Measurements from ENCODE around the gene WDFY4.

Gene WDFY4

DNA sequence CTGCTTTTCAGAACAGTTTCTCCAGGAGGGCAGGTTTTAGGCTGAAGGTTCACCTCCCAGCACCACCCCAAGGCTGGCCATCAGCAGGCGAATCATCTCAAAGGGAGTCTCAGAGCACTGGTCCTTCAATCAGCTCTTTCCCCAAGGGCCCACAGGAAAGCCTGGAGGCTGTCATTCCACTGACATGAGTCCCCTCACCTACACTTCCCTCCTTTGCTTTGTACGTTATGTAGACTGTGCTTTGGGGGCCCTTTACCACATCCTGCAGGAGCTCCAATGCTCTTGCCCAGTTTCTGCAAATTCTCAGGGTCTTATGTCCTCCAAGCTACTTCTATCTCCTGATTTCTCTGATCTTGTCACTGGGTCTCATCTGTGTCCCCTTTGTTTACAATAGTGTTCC is 15.4 kb downstream of the WDFY4 start (continued):
- TF ChIP-seq ZNF335 (tag by site-specific recombination; conservative IDR thresholded peaks at IDR 0.05) = no peak
- TF ChIP-seq TRIM28 (IDR thresholded peaks at IDR 0.05; ENCODE audit: borderline replicate concordance, low read length) = no peak
- TF ChIP-seq OSR2 (tag by site-specific recombination; IDR thresholded peaks at IDR 0.05) = no peak
- TF ChIP-seq PRDM2 (tag by site-specific recombination; IDR thresholded peaks at IDR 0.05; ENCODE audit: borderline replicate concordance) = no peak
- no peak for TF ChIP-seq TCF7L2 (IDR thresholded peaks at IDR 0.05; ENCODE audit: borderline replicate concordance, low read depth, low read length)

DNA sequence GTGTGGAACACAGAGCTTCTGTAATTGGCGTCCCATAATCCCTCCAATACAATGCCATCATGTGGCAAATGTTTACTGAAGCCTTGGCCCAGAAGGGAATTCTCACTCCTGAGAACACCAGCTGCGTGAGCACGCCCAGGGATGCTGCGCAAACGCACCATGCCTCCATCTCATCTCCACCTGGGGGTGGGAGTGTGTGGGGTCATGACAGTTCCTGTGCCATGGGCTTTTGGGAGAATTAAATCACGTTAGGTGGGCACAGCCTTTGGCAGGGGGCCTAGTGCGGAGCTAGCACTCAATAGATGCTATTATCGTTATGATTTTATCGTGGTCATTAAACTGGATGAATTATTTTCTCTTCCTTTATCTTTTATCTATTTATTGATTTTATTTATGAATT is 15.8 kb downstream of the WDFY4 start:
- Histone ChIP-seq H3K27ac (ENCODE audit: extremely low read depth, low read depth, low read length) (no peak overlapping the region), H3K4me1 (ENCODE audit: control insufficient read depth, insufficient read depth, low read length) (no peaks in the 10 kb centered on the region), H3K9me3 (ENCODE audit: control insufficient read depth, insufficient read depth, low read depth, low read length) (no peaks in the 10 kb centered on the region), H3K36me3 (ENCODE audit: control insufficient read depth in 2 of 2, insufficient read depth in 1 of 2, low read length in 2 of 2) (no peaks in the 10 kb centered on the region), H3K4me3 (ENCODE audit: low read depth, low read length) (no peak overlapping the region)
- TF ChIP-seq ZFP41 (tag by site-specific recombination; IDR thresholded peaks at IDR 0.05; ENCODE audit: borderline replicate concordance) (no peak), ZNF624 (tag by site-specific recombination; IDR thresholded peaks at IDR 0.05) (no peak), ZNF529 (tag by site-specific recombination; IDR thresholded peaks at IDR 0.05; ENCODE audit: insufficient replicate concordance) (no peak), ZSCAN18 (tag by site-specific recombination; IDR thresholded peaks at IDR 0.05) (no peak), KLF17 (tag by site-specific recombination; IDR thresholded peaks at IDR 0.05) (no peak), ZNF777 (tag by site-specific recombination; IDR thresholded peaks at IDR 0.05; ENCODE audit: borderline replicate concordance) (no peak)
- TF ChIP-seq, protein P1, sequence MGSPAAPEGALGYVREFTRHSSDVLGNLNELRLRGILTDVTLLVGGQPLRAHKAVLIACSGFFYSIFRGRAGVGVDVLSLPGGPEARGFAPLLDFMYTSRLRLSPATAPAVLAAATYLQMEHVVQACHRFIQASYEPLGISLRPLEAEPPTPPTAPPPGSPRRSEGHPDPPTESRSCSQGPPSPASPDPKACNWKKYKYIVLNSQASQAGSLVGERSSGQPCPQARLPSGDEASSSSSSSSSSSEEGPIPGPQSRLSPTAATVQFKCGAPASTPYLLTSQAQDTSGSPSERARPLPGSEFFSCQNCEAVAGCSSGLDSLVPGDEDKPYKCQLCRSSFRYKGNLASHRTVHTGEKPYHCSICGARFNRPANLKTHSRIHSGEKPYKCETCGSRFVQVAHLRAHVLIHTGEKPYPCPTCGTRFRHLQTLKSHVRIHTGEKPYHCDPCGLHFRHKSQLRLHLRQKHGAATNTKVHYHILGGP (tag by site-specific recombination; IDR thresholded peaks at IDR 0.05) = no peak
- POLR2A ChIA-PET = no interaction called here
- CTCF ChIA-PET = interaction anchor here (0.7 to 1.1 kb wide), 2 partner anchors 44 to 80 kb away, joined by 4 to 6 read pairs; no protein-coding TSS in a partner anchor

DNA sequence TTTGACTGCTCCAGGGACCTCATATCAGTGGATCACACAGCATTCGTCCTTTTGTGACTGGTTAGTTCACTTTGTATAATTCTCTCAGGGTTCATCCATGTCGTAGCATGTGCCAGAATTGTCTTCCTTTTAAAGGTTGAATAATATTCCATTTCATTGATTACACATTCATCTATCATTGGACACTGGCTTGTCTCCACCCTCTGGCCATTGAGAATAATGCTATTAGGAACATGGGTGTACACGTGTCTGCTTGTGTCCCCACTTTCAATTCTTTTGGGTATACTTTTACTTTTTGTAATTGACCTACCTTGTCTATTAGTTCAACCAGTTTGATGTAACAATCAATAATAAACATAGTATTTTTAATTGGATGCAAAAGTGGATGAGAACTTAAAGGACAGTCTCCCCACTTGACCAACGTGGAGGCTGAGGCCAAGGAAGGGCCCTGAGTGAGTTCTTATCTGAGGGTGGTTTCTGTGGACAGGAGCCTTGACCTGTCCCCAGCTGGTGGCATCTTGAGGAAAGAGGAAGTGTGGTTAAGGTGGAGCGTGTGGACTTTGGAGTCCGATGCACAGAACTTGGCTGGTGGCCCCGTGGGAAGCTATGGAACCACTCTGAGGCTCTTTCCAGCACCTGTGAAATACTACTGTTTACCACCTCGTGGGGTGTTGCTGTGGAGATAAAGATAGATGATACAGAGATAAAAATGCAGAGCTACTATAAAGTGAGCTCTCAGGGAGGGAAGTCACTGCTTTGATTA is 16.6 kb downstream of the WDFY4 start:
- Histone ChIP-seq H3K36me3 (ENCODE audit: control insufficient read depth in 2 of 2, insufficient read depth in 1 of 2, low read length in 2 of 2) (no peaks in the 10 kb centered on the region), H3K9me3 (ENCODE audit: control insufficient read depth, insufficient read depth, low read depth, low read length) (no peaks in the 10 kb centered on the region), H3K27ac (ENCODE audit: extremely low read depth, low read depth, low read length) (no peak overlapping the region), H3K4me3 (ENCODE audit: low read depth, low read length) (no peak overlapping the region), H3K4me1 (ENCODE audit: control insufficient read depth, insufficient read depth, low read length) (no peaks in the 10 kb centered on the region)
- POLR2A ChIA-PET = no interaction called here
- CTCF ChIA-PET = no interaction called here
- TF ChIP-seq ZNF639 (tag by site-specific recombination; IDR thresholded peaks at IDR 0.05) (no peak), ZNF664 (tag by site-specific recombination; IDR thresholded peaks at IDR 0.05) (no peak), ZNF335 (tag by site-specific recombination; conservative IDR thresholded peaks at IDR 0.05) (no peak), ZNF560 (tag by site-specific recombination; IDR thresholded peaks at IDR 0.05; ENCODE audit: borderline replicate concordance) (no peak), ZSCAN18 (tag by site-specific recombination; IDR thresholded peaks at IDR 0.05) (no peak), ZNF23 (tag by site-specific recombination; IDR thresholded peaks at IDR 0.05; ENCODE audit: borderline replicate concordance) (no peak), ZNF221 (tag by site-specific recombination; IDR thresholded peaks at IDR 0.05; ENCODE audit: borderline replicate concordance) (no peak), ZNF621 (tag by site-specific recombination; IDR thresholded peaks at IDR 0.05) (no peak)

Data from HEK293 (cell line).